Omental fat pad (tissue), 4 donors: ENCODE measurements around the gene THRA. TPM values are rescaled to one million over a fixed set of nuclear protein-coding genes. Genes with fewer than 3 reads are reported as not detected.
A peak's percentile ranks its signal among the peaks of the same experiment; 100 is the strongest.

Experiments used
- ATAC-seq: fragments of 150-250 bp; one replicate; pipeline ENCODE4 v1.9.1; 2016; ENCODE audit warnings: mild to moderate bottlenecking, moderate library complexity; ENCODE audit not compliant: low FRiP score
- DNase-seq: peaks from one replicate; pipeline ENCODE4 v3.0.0-alpha.2; 2019; ENCODE audit warnings: low spot score
- total RNA-seq, 4 donors: library from RNA; depleted of rRNA; stranded (reverse); fragments of >200 nt; gene quantifications; one replicate each; pipeline ENCODE4 v1.1.0, GENCODE V29; 2016
- TF ChIP-seq, protein P1 (sequence below), 3 donors: fragments of 450-650 bp; IDR thresholded peaks; one replicate each; pipeline ENCODE4 v1.5.1; 2016 to 2017; ENCODE audit warnings: antibody characterized with exemption in 3 of 3, mild to moderate bottlenecking in 3 of 3, moderate library complexity in 2 of 3

THRA gene
- total RNA-seq, 4 donors from 2014 or later, result 35.7 to 87.2 (median 55.2) TPM

DNA sequence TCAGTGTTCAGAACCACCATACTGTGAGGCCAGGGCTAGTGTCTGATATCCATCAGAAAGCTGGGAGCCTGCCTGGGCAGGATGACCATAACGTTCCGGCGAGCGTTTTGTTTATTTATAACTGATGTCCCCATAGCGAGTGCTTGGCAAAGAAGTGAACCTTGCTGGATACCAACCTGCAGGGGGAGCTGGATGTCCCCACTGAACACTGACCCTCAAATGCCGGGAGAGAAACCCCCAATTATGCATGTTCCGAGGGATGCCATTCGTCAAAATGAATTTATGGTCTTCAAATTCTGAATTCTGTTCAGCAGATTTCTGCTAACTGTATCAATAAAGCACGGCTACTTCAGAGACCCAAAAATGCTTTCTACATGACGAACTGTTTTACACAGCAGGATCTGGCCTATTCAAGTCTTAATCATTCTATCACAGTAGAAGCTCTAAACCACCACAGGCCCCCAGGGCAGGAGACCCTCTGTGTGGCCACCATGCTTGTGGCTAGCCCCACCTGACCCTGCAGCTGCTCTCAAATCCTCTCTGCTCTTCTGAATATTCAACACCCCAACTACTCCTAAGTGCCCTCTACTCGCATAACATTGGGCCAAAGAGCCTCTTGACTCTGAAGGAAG is 23.8 kb upstream of the THRA start:
- ATAC-seq, result peak; percentile 80
- TF ChIP-seq, protein P1, sequence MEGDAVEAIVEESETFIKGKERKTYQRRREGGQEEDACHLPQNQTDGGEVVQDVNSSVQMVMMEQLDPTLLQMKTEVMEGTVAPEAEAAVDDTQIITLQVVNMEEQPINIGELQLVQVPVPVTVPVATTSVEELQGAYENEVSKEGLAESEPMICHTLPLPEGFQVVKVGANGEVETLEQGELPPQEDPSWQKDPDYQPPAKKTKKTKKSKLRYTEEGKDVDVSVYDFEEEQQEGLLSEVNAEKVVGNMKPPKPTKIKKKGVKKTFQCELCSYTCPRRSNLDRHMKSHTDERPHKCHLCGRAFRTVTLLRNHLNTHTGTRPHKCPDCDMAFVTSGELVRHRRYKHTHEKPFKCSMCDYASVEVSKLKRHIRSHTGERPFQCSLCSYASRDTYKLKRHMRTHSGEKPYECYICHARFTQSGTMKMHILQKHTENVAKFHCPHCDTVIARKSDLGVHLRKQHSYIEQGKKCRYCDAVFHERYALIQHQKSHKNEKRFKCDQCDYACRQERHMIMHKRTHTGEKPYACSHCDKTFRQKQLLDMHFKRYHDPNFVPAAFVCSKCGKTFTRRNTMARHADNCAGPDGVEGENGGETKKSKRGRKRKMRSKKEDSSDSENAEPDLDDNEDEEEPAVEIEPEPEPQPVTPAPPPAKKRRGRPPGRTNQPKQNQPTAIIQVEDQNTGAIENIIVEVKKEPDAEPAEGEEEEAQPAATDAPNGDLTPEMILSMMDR (IDR thresholded peaks at IDR 0.05), result peak in 1 of 3 donors; percentile 15
- no peak for DNase-seq

DNA sequence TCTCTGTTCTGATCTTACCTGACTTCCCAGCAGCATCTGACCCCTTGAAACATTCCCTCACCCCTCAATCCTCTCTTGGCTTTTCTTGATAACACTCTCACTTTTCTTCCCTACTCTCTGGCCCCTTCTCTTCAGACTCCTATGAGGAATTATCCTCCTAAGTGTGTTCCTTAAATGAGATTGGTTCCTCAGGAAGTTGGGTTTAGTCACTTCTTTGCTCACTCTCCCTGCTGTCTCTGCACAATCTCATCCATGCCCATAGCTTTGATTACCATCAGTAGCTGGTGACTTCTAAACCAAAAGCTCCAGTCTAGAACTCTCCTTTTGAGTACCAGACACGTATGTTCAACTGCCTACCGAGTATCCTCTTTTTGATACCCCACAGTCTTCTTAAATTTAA is 21.6 kb upstream of the THRA start:
- ATAC-seq, result no peak
- DNase-seq, result no peak
- TF ChIP-seq, protein P1 (IDR thresholded peaks at IDR 0.05), result no peak

DNA sequence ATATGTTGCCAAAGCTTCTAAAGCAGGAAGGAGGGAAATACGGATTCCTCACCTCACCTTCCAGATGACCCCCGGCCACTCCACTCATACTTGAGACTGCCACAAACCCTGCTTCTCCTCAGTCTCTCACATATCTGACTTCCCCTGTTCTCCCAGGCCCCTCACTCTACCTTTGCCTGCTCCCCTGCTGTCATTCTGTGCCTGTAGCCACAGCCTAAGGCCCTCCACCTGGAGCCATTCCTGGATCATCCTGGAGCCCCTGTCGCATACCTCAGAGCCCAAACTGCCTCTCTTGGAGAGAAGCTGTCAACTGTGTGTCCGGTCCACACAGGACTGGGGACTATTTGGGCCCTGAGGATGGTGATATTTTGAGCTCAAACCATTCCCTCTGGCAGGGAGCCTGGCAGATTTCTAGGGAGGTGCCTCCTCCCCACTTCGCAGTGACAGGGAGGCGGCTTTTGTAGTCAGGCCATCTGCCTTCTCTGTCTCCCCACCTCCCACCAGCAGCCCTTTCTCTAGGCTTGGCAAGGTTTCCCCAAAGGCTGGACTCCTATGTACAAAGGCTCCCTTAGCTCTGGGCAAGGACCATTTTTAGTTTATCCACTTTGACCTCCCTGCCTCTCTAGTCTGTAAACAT is 6.3 kb upstream of the THRA start:
- ATAC-seq (no peak), DNase-seq (no peak)
- TF ChIP-seq, protein P1 (IDR thresholded peaks at IDR 0.05), result no peak

DNA sequence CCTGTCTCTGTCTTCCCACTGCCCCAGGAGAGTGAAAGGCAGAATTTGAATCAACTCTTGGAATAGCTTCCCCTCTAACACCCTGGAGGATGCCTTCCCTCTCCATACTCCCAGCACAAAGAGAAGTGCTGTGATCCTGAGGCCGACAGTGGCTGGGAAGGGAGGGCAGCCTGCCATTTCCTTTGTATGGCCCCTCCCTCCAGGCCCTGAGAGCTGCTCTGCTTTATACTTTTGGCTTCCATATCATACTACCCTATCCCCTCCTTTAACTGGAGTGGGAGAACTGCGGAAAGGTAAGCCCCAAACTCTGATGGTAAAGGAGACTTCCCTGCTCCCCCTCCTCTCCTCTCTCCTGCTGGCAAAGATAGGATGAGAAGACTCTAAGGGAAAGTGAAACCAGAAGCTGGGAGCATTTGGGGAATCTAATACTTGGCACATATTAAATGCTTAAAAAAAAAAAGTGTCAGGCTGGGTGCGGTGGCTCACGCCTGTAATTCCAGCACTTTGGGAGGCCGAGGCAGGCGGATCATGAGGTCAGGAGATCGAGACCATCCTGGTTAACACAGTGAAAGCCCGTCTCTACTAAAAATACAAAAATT is 4.5 kb upstream of the THRA start:
- ATAC-seq (no peak), DNase-seq (no peak)
- TF ChIP-seq, protein P1 (IDR thresholded peaks at IDR 0.05), result no peak

DNA sequence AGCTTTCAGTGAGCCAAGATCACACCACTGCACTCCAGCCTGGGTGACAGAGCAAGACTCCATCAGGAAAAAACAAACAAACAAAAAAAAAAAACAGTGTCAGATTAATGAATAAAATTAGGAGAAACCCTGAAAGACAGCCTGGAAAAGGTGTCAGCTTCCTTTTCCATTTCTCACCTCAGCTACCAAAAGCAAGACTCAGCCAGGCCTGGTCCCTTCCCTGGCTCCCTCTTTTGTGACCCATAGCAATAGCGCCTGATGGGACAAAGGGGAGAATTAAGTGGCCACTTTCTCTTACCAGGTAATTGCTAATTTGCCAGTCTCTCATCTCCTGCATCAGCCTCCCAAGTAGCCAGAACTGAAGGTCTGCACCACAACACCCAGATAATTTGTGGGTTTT is 3.9 kb upstream of the THRA start:
- no peak for DNase-seq
- TF ChIP-seq, protein P1 (IDR thresholded peaks at IDR 0.05), result no peak
- no peak for ATAC-seq

DNA sequence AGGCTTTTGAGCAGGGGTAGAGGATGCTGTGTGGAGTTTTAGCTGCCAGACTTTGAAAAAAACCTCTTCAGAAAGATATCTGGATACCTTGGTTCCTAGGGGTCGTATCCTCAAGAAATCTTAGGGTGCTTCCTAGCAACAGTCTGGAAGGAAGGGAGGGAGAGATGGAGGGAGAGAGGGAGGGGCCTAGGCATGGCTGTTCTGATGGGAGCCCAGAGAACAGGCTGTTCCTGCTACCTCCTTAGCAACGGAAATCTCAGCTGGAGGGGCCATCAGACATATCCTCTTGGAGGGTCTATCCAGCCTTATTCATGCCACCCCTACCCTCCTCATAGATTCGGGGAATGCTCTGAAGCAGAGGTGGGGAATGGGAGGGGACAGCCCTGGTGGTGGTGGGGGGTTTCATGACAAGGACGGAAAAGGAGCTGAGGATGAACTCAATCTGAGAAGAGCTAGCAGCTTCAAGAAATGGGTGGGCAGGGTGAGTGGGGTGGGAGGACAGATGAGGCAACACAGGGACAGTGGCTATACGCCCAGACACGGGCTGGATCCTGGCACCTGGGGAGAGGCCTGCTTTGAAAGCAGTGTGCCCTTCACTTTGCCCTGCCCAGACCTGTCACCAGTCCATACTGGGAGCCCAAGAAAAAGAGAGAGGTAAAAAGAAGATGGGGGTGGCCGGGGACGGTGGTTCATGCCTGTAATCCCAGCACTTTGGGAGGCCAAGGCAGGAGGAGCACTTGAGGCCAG is 2.9 kb upstream of the THRA start:
- ATAC-seq (no peak), DNase-seq (no peak)
- TF ChIP-seq, protein P1 (IDR thresholded peaks at IDR 0.05), result no peak
